ENCODE results near the gene IRF4. TPM values are rescaled to one million over a fixed set of nuclear protein-coding genes. Genes with fewer than 3 reads are reported as not detected.

The IRF4 gene
- total RNA-seq, 2 donors from 2014 or later = 0.15 to 1.1 TPM

DNA sequence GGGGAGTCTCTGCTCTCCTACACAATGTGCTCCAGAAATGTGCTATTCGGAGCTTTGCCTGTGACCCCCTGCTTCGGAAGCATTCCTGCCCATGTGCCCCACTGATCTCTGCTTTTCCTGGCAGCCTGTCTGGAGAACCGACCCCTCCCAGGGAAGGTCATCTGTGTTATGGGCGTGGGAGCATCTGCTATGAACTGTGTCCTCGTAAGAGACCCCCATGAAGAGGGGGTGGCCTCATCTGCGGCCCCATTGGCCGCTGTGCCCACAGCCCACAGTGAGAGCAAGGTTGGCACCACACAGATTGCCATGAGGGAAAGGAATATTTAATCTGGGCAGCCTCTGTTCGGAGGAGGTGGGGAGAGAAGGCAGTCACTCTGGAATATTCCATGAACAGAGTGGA is 32.7 kb upstream of the IRF4 start:
- DNase-seq (ENCODE audit: low spot score) = no peak
- H3K36me3 ChIP-seq = no peaks in the 10 kb centered on the region
- no peak overlapping the region for H3K4me3 ChIP-seq
- H3K27ac ChIP-seq = no peak overlapping the region
- TF ChIP-seq, protein P1, sequence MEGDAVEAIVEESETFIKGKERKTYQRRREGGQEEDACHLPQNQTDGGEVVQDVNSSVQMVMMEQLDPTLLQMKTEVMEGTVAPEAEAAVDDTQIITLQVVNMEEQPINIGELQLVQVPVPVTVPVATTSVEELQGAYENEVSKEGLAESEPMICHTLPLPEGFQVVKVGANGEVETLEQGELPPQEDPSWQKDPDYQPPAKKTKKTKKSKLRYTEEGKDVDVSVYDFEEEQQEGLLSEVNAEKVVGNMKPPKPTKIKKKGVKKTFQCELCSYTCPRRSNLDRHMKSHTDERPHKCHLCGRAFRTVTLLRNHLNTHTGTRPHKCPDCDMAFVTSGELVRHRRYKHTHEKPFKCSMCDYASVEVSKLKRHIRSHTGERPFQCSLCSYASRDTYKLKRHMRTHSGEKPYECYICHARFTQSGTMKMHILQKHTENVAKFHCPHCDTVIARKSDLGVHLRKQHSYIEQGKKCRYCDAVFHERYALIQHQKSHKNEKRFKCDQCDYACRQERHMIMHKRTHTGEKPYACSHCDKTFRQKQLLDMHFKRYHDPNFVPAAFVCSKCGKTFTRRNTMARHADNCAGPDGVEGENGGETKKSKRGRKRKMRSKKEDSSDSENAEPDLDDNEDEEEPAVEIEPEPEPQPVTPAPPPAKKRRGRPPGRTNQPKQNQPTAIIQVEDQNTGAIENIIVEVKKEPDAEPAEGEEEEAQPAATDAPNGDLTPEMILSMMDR (IDR thresholded peaks at IDR 0.05) = no peak
- H3K4me1 ChIP-seq = no peaks in the 10 kb centered on the region
- peaks cover 0 to 7% of the 10 kb centered on the region in 2 donors for H3K9me3 ChIP-seq
- H3K27me3 ChIP-seq = no peaks in the 10 kb centered on the region

DNA sequence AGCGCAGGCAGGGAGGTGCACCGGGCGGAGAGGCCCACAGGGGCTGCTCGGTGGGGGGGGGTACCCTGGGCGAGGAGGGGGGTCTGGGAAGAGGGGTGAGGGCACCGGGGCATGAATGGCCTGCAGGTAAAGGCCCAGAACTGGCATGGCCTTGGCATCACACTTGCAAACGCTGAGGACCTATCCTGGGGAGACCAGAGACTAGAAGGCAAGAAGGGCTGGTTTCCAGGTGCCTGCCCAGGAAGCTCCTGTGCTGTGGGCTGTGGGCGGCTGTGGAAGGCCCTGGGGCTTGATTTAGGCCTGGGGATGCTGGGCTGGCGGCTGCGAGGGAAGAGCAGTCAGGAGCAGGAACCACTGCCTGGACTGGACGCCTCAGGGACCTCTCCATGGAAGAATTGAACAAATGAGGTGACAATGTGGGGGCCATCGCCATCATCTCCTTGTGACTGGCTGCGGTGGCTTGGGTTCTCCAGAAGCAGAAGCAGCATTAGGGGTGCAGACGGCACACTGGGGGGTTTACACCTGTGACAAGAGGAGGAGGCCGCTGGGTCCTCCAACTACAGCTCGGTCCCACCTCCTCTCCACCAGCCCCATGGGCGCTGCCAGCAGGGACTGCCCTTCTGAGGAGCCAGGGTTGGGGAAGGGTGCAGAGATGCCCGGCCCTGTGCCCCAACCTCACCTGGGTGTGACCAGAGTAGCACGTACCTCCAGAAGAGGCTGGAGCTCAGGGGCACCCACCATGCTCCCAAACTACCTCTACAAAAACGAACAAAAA is 32.1 kb upstream of the IRF4 start:
- TF ChIP-seq, protein P1 (IDR thresholded peaks at IDR 0.05) = no peak
- Histone ChIP-seq H3K4me3 (no peak overlapping the region), H3K36me3 (no peaks in the 10 kb centered on the region), H3K9me3 (peaks cover 0 to 12% of the 10 kb centered on the region in 2 donors), H3K27me3 (no peaks in the 10 kb centered on the region), H3K4me1 (no peaks in the 10 kb centered on the region), H3K27ac (no peak overlapping the region)
- DNase-seq (ENCODE audit: low spot score) = no peak

DNA sequence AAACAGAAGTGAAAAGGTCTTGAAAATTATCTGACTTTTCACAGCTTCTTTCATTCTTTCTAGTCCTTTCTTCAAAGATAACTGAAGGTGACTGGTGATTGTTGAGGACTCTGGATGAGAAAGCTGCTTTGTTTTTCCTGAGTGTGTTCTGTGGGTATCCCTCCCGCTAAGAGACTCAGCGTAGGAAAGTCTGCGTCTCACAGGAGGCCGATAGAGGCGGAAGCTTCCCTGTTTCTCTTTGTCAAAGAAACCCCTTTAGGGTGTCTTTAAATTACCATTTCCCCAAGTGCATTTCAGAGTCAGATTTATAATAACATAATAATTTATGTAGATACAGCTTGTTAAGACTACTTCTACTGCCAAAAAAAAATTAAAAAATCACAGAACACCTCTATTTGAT is 31.2 kb upstream of the IRF4 start:
- H3K36me3 ChIP-seq = no peaks in the 10 kb centered on the region
- no peak for DNase-seq (ENCODE audit: low spot score)
- no peaks in the 10 kb centered on the region for H3K27me3 ChIP-seq
- TF ChIP-seq, protein P1 (IDR thresholded peaks at IDR 0.05) = no peak
- H3K9me3 ChIP-seq = peaks cover 0 to 12% of the 10 kb centered on the region in 2 donors
- H3K4me1 ChIP-seq = no peaks in the 10 kb centered on the region
- no peak overlapping the region for H3K27ac ChIP-seq
- no peak overlapping the region for H3K4me3 ChIP-seq

DNA sequence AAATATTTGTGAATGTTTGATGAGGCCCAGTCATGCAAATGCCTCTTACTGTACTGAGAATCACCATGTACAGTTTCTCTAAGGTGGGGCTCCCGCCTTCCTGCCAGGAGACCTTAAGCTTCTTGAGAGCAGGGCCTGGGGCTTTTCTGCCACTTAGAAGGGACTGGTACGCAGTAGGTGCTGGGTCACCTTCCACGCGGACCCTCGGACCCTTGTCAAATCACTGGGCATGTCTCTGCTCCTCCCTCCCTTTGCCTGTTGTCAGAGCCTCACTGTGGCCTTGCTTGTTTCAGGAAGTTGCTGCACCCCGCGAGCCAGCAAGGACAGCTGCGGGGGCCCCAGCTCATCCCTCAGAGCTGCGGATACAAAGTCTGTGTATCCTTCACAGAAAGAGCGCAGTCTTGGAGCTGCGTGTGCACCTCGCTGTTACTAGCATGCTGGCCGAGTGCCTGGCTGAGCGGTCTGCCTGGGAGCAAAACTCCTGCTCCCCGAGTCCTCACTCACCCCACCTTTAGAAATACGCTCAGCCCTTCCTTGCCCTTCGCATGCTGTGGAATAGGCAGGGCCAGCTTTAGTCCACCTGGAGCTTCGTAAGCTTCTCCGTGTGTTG is 30.7 kb upstream of the IRF4 start:
- DNase-seq (ENCODE audit: low spot score) = no peak
- no peaks in the 10 kb centered on the region for H3K36me3 ChIP-seq
- peaks cover 0 to 12% of the 10 kb centered on the region in 2 donors for H3K9me3 ChIP-seq
- no peaks in the 10 kb centered on the region for H3K27me3 ChIP-seq
- no peak overlapping the region for H3K27ac ChIP-seq
- H3K4me3 ChIP-seq = no peak overlapping the region
- TF ChIP-seq, protein P1 (IDR thresholded peaks at IDR 0.05) = no peak
- H3K4me1 ChIP-seq = no peaks in the 10 kb centered on the region

DNA sequence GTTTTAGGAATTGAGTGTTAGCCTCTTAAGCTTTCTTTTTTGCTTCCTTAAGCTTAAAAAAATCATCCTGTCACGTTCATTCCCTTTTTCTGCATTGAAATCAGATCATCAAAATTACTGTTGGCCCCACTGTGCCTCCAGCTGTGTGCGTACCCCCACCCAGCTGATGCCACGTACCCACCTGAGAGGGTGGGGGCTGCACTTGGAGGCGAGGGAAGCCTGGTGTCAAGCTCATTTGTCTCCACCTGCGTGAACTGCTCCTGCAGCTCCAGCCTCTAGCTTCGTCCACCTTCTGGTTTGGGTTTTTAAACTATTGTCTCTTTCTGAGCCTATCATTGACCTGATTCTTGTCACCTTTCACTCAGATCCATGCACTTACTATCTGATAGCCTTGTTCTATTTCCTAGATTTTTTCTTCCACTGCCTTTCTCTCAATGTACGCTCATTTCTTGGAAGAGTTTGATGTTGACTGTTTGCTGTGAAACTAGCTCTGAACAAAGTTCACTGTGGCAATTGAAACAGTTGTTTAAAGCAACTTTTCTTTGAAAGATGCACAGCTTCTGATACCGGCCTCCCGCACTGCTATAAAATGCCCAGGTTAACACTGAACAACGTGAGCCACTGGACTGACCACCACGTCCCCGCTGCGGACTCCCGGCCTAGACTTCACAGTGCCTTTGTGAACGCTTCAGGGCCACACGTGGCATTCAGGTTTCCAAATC is 30.0 kb upstream of the IRF4 start:
- Histone ChIP-seq H3K36me3 (no peaks in the 10 kb centered on the region), H3K27me3 (no peaks in the 10 kb centered on the region), H3K4me1 (no peaks in the 10 kb centered on the region), H3K27ac (no peak overlapping the region), H3K4me3 (no peak overlapping the region), H3K9me3 (peaks cover 0 to 12% of the 10 kb centered on the region in 2 donors)
- TF ChIP-seq, protein P1 (IDR thresholded peaks at IDR 0.05) = no peak
- DNase-seq (ENCODE audit: low spot score) = no peak

Data from right atrium auricular region (tissue), 2 donors.